KBM-7 (cell line): Measurements from ENCODE around the gene SNRPB.
A peak's percentile ranks its signal among the peaks of the same experiment; 100 is the strongest.

ENCODE experiments used
- DNase-seq: peaks from one replicate; pipeline ENCODE4 v3.0.0-alpha.2; 2015
- in situ Hi-C: fragments of 300-500 bp; cut with MboI; formaldehyde crosslinking; loops from 2 replicates; pipeline ENCODE4 v1.14.3; 2020; ENCODE audit warnings: low sequenced_read_pairs, low pct_unique_long_range_greater_than_20kb, mixed read lengths

The SNRPB gene

DNA sequence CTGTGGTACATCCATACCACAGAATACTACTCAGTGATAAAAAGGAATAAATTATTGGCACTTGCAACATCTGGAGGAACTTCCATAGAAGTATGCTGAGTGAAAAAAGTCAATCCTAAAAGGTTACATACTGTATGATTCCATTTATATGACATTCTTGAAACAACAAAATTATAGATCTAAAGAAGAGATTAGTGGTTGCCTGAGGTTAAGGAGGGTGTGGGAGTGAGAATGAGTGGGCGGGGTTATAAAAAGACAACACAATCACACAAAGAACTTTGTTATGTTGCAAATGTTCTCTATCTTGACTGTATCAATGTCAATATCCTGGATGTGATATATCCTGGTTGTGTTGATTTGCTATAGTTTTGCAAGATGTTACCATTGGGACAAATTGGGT is 21.2 kb downstream of the SNRPB start:
- no peak for DNase-seq
- in situ Hi-C loops, result no loop called here

DNA sequence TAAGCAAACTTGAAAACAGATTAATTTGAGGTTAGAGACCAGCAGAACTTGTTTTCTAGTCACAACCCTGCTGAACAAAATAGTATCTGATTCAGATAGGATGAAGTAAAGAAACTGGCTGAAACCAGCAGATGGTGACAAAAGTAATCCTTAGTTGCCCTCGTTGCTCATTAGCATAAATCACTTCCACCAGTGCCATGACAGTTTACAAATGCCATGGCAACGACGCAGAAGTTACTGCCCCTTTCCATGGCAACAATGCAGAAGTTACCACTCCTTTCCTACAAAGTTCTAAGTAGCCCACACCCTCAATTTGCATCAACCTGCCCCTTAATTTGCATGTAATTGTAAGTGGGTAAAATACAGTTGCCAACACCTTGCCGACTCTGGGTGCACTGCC is 23.7 kb downstream of the SNRPB start:
- in situ Hi-C loops, result no loop called here
- DNase-seq, result peak; percentile 12

DNA sequence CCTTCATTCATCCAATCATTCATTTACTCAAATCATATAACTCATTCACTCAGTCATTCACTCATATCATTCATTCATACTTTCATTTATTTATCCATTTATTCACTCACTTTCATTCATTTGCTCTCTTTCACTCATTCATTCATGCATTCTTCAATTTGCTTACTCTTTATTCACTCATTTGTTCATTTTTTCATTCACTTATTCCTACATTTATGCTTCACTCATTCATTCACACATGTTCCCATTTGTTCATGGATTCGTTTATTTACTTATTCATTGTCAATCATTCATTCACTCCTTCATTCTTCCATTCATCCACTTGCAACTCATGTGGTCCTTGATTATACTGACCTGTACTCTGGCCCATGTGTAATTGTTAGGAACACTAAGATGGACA is 39.4 kb downstream of the SNRPB start:
- no peak for DNase-seq
- in situ Hi-C loops, result no loop called here

DNA sequence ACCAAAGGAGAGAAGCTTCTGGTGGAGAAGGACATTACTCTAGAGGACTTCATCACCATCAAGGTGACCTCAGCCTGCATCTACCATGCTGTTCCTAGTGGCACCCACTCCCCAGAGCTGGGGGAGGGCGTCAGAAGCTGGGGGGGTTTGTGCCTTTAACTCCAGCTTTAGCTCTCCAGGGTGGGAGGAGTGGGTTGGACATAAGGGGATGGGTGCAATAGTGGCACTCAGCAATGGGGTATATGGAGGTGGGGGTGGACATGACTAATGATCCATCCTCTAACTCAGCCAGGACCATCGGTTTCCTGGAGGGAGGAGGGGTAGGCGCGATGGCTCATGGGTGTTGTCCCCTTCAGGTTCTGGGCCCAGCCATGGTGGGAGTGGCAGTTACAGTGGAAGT is 40.1 kb downstream of the SNRPB start:
- in situ Hi-C loops, result no loop called here
- DNase-seq, result no peak

DNA sequence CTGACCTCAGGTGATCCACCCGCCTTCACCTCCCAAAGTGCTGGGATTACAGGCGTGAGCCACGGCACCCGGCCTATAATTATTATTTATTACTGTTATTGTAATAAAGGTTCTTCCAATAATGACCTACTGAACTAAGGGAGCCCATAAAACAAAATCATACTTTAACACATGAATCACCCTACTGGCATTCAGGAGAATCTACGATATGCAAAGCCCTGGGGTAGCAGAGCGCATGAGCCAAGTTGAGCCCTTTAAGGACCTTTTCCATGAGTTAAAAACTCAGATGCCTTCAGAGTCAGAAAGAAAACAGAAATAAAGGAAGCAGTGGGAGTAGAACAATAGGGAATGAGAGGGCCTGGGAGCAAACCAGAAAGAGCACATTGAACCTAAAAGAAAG is 41.5 kb downstream of the SNRPB start:
- in situ Hi-C loops, result no loop called here
- DNase-seq, result no peak

GRCh38 chr20:2421247-2421646 is 49.3 kb downstream of the SNRPB start:
- in situ Hi-C loops, result no loop called here
- DNase-seq, result no peak

DNA sequence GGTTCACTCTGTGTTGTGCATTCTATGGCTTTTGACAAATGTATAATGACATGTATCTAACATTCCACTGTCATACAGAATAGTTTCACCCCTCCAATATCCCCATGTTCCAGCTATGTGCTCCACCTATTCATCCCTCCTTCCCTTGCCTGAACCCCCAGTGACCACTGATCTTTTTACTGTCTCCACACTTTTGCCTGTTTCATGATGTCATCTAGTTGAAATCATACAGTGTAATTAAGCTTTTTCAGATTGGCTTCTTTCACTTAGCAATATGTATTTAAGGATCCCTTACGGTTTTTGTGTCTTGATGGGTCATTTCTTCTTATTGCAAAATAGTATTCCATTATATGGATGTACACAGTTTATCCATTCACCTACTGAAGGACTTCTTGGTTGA is 50.1 kb downstream of the SNRPB start:
- no peak for DNase-seq
- in situ Hi-C loops, result no loop called here

GRCh38 chr20:2418388-2418787 is 52.2 kb downstream of the SNRPB start:
- DNase-seq, result no peak
- in situ Hi-C loops, result no loop called here

DNA sequence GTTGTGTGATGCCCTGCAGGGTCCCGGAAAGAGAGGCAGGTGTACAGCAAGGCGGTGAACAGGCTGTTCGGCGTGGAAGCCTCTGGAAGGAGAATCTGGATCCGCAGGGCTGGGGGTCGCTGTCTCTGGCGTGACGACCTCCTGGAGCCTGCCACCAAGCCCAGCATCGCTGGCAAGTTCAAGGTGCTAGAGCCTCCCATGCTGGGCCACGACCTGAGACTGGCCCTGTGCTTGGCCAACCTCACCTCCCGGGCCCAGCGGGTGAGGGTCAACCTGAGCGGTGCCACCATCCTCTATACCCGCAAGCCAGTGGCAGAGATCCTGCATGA is 53.4 kb downstream of the SNRPB start:
- DNase-seq, result no peak
- in situ Hi-C loops, result no loop called here

DNA sequence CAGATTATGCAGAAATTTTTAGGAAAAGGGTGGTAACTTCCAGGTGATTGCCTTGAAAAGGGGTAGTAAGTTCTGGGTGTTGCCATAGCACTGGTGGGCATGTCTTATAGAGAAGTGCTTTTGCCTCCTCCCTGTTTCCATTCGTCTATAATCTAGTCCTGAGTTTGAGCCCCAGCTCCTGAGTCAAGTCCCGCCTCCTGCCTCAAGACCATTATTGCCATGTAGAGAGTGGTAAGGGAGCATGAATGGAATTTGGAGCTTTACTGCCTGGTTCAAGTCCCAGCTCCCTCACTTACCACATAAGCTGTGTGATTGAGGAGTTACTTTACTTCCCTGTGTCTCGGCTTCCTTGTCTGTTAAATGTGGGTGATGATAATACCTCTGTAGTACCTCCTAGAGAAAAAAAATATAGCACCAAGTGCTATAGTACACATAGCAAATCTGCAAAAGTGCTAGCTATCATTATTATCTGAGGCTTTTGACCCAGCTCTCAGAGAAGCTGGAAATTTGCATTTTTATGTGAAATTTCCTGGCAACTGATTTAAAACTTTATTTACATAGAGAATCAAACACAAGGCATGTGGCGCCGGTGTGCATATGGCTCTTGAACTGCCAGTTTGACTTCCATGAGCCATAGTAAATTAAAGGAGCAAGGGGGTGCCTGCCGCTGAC is 53.9 kb downstream of the SNRPB start:
- in situ Hi-C loops, result no loop called here
- DNase-seq, result no peak
